Lower leg skin (tissue), 4 donors: ENCODE data around the gene UGT1A6. TPM values are rescaled to one million over a fixed set of nuclear protein-coding genes. Genes with fewer than 3 reads are reported as not detected.
A peak's percentile ranks its signal among the peaks of the same experiment; 100 is the strongest.

ENCODE experiments used
- DNase-seq, 2 donors: peaks; one replicate each; pipeline ENCODE4 v3.0.0-alpha.2; 2019; ENCODE audit warnings: low spot score in 2 of 2
- H3K4me3 ChIP-seq: fragments of 200-600 bp; sonication (generic); 2 replicates; pipeline ENCODE4 v1.5.1; 2017; ENCODE audit warnings: mild to moderate bottlenecking, low read depth; ENCODE audit not compliant: poor library complexity, severe bottlenecking
- POLR2A ChIP-seq, 2 donors: fragments of 450-650 bp; IDR thresholded peaks; one replicate each; pipeline ENCODE4 v1.6.1; 2016 to 2017; ENCODE audit warnings: antibody characterized with exemption in 2 of 2, mild to moderate bottlenecking in 1 of 2, moderate library complexity in 1 of 2
- WGBS, 2 donors: methylation state at CpG; one replicate each; pipeline ENCODE4 v1.1.5; 2018; 5-methylcytosine and 5-hydroxymethylcytosine counted together
- intact Hi-C: fragments of 100-400 bp; cut with DNase I; formaldehyde crosslinking; loops from one replicate; pipeline ENCODE4 v1.15.0; 2023; ENCODE audit warnings: low total_unique reads
- total RNA-seq, 4 donors: library from RNA; depleted of rRNA; stranded (reverse); fragments of >200 nt; gene quantifications; one replicate each; pipeline ENCODE4 v1.1.0, GENCODE V29; 2016
- TF ChIP-seq, protein P1 (sequence below), 3 donors: fragments of 450-650 bp; IDR thresholded peaks; one replicate each; pipeline ENCODE4 v1.5.1; 2016; ENCODE audit warnings: antibody characterized with exemption in 3 of 3, mild to moderate bottlenecking in 3 of 3, moderate library complexity in 2 of 3

The UGT1A6 gene
- total RNA-seq, 4 donors from 2014 or later: 11.5 to 35.6 (median 14.4) TPM

DNA sequence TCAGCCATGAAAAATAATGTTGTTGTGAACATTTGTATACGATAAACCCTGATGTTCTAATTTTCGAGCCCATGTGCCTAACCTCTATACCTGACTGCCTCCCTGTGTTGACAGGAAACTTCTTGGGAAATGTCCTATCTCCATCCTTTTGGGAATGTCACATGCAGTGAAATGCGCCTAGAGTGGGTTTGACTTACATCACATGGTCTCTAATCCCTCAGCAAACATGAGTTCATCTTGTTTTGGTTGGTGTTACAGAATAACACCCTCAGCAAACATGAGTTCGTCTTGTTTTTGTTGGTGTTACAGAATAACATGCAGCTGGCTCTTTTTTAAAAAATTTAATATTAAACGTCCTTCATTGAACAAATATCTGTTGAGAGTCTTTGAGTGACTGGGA lies 4.3 kb upstream of the UGT1A6 start:
- DNase-seq: no peak
- 87 to 89% methylated on average over 5 of the region's 5 CpGs for WGBS, 2 donors
- intact Hi-C loops: no loop called here
- H3K4me3 ChIP-seq: no peak overlapping the region
- TF ChIP-seq, protein P1, sequence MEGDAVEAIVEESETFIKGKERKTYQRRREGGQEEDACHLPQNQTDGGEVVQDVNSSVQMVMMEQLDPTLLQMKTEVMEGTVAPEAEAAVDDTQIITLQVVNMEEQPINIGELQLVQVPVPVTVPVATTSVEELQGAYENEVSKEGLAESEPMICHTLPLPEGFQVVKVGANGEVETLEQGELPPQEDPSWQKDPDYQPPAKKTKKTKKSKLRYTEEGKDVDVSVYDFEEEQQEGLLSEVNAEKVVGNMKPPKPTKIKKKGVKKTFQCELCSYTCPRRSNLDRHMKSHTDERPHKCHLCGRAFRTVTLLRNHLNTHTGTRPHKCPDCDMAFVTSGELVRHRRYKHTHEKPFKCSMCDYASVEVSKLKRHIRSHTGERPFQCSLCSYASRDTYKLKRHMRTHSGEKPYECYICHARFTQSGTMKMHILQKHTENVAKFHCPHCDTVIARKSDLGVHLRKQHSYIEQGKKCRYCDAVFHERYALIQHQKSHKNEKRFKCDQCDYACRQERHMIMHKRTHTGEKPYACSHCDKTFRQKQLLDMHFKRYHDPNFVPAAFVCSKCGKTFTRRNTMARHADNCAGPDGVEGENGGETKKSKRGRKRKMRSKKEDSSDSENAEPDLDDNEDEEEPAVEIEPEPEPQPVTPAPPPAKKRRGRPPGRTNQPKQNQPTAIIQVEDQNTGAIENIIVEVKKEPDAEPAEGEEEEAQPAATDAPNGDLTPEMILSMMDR (IDR thresholded peaks at IDR 0.05): no peak
- no peak for TF ChIP-seq POLR2A (IDR thresholded peaks at IDR 0.05)

DNA sequence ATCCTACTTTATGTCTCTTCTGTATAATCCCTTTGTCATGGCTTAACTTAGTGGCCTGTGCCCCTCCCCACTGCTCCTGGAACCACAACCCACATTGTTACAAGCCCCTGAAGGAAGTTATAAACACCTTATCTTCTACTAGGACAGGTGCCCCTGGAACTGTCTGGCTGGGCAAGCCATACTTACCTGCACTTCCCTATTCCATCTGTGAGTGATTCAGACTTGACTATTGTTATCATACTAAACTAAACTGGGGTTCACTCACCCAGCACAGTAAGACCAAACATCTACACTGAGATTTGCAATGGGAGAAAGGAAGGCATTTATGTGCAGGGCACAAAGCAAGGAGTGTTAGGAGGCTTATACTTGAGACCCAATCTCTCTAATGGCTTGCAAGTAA lies 3.7 kb upstream of the UGT1A6 start:
- no peak overlapping the region for H3K4me3 ChIP-seq
- DNase-seq: no peak
- intact Hi-C loops: no loop called here
- no peak for TF ChIP-seq POLR2A (IDR thresholded peaks at IDR 0.05)
- TF ChIP-seq, protein P1 (IDR thresholded peaks at IDR 0.05): no peak

DNA sequence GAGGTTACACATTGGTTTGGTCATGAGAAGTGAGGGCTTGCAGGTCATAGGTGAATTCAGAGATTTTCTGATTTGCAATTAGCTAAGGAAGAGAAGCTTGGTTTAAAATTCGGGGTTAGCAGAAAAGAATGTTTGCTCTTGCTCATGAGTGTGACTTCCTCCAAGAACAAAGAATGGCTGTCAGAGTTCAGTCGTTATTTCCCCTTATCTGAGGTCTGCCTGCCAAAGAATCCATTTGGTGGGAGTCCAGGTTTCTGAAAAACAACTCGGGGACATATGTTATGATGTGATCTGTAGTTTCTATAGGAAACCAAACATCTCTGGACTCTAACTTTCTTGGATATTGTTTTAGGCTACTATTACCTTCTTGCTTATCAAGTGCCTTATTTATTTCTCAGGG lies 3.2 kb upstream of the UGT1A6 start:
- 16 to 26% methylated on average over 3 of the region's 3 CpGs for WGBS, 2 donors
- intact Hi-C loops: no loop called here
- TF ChIP-seq, protein P1 (IDR thresholded peaks at IDR 0.05): no peak
- TF ChIP-seq POLR2A (IDR thresholded peaks at IDR 0.05): no peak
- no peak for DNase-seq
- no peak overlapping the region for H3K4me3 ChIP-seq

DNA sequence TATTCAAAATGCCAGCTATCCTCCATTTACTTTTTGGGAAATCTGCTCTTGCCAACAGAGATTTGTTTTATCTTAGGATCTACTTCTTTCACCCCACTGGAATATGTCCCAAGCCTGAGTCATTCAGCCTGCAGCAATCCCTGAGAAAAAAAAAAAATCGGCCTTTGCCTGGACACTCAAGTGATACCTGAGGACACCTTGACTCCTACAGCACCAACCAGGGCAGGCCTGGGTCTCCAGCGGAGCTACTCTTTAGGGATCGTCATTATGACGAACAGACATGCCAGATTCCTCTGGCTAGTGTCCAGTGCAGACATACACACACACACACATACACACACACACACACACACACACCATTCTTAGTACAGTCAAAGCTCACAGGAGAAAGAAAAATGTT lies 2.2 kb upstream of the UGT1A6 start:
- no peak overlapping the region for H3K4me3 ChIP-seq
- DNase-seq: no peak
- no peak for TF ChIP-seq POLR2A (IDR thresholded peaks at IDR 0.05)
- TF ChIP-seq, protein P1 (IDR thresholded peaks at IDR 0.05): no peak
- intact Hi-C loops: loop anchor here (5.0 kb wide), 1 partner anchor 613 kb away; no protein-coding TSS in a partner anchor
- 39 to 48% methylated on average over 4 of the region's 4 CpGs for WGBS, 2 donors

DNA sequence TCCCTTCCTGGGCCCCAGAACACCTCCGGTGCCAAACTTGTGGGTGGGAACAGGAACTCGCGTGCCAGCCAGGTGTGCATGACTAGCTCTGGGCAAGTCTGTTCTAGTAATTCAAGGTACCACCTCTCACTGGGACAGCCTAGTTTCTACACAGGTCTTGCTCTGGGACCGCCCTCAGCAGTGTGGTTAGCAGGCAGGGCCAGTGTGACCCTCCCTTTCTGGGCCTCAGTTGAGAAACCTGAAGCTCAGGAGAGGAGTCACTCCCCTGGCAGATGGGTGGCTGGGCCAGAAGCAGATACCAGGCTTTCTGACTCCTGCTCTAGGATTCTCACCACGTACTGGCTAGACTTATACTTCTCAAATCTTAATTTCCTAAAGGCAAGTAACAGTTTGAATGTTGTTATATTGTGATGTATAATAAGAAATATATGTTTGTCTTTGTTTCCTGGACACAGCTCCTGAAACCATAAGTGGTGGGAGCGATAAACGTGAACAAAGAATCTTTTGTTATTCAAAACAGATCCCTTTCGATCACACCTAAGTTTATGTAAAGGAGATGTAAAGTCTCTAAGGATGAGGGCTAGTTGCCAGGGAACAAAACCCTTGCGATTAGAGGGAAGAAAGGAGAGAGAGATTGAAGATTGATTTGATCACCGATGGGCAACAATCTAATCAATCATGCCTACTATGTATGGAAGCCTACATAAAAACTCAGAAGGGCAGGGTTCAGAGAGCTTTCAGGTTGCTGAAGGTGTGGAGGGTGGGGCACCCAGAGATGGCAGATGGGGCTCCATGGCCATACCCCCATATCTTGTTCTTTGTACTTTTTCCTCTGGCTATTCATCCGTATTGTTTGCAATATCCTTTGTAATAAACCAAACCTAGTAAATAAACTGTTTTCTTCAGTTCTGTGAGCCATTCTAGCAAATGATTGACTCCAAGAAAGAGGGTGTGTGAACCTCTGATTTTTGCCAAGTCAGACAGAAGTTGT lies 952 bp upstream of the UGT1A6 start:
- intact Hi-C loops: loop anchor here (5.0 kb wide), 1 partner anchor 614 kb away; no protein-coding TSS in a partner anchor
- H3K4me3 ChIP-seq: no peak overlapping the region

More for the DNA sequence above, 952 bp upstream of the UGT1A6 start:
- 49 to 56% methylated on average over 11 of the region's 11 CpGs for WGBS, 2 donors
- no peak for TF ChIP-seq POLR2A (IDR thresholded peaks at IDR 0.05)
- TF ChIP-seq, protein P1 (IDR thresholded peaks at IDR 0.05): no peak
- peak in 1 of 2 donors; percentile 66 for DNase-seq
